ENCODE measurements around the gene KDF1.

The KDF1 gene

GRCh38 chr1:26972390-26972789, 12.1 kb upstream of the KDF1 start:
- TF ChIP-seq EZH2 (IDR thresholded peaks at IDR 0.05; ENCODE audit: borderline replicate concordance, low read length), result no peak
- TF ChIP-seq CTCF (IDR thresholded peaks at IDR 0.05; ENCODE audit: low read length), result no peak
- no peak overlapping the region for H3K9ac ChIP-seq (ENCODE audit: low read length)
- H3K79me2 ChIP-seq (ENCODE audit: insufficient read depth, low read length), result no peaks in the 10 kb centered on the region
- H3K9me2 ChIP-seq (ENCODE audit: low read depth, low read length), result no peaks in the 10 kb centered on the region
- H3F3A ChIP-seq (ENCODE audit: insufficient read depth, low read length), result no peaks in the 10 kb centered on the region
- no peak overlapping the region for H3K4me3 ChIP-seq (ENCODE audit: low read depth, low read length, poor library complexity, severe bottlenecking)
- no peaks in the 10 kb centered on the region for H4K20me1 ChIP-seq (ENCODE audit: insufficient read depth, low read length)
- no peaks in the 10 kb centered on the region for H3K36me3 ChIP-seq (ENCODE audit: insufficient read depth, low read length)
- H3K27ac ChIP-seq (ENCODE audit: low read depth, low read length, poor library complexity, severe bottlenecking), result no peak overlapping the region
- H2AFZ ChIP-seq (ENCODE audit: low read length), result no peak overlapping the region
- no peaks in the 10 kb centered on the region for H3K9me3 ChIP-seq (ENCODE audit: low read length)
- H3K27me3 ChIP-seq (ENCODE audit: insufficient read depth, low read length), result no peaks in the 10 kb centered on the region; the same call in 1 of the 2 replicates
- H3K4me2 ChIP-seq (ENCODE audit: low read length), result no peak overlapping the region
- H3K4me1 ChIP-seq (ENCODE audit: insufficient read depth, low read length, severe bottlenecking), result no peaks in the 10 kb centered on the region

GRCh38 chr1:26971590-26971989, 11.3 kb upstream of the KDF1 start:
- H2AFZ ChIP-seq (ENCODE audit: low read length), result no peak overlapping the region
- no peaks in the 10 kb centered on the region for H3K36me3 ChIP-seq (ENCODE audit: insufficient read depth, low read length)
- no peak overlapping the region for H3K4me2 ChIP-seq (ENCODE audit: low read length)
- no peaks in the 10 kb centered on the region for H3K79me2 ChIP-seq (ENCODE audit: insufficient read depth, low read length)
- no peaks in the 10 kb centered on the region; the same call in 1 of the 2 replicates for H3K27me3 ChIP-seq (ENCODE audit: insufficient read depth, low read length)
- no peak overlapping the region for H3K4me3 ChIP-seq (ENCODE audit: low read depth, low read length, poor library complexity, severe bottlenecking)
- no peaks in the 10 kb centered on the region for H4K20me1 ChIP-seq (ENCODE audit: insufficient read depth, low read length)
- no peak overlapping the region for H3K27ac ChIP-seq (ENCODE audit: low read depth, low read length, poor library complexity, severe bottlenecking)
- no peaks in the 10 kb centered on the region for H3K4me1 ChIP-seq (ENCODE audit: insufficient read depth, low read length, severe bottlenecking)
- no peaks in the 10 kb centered on the region for H3F3A ChIP-seq (ENCODE audit: insufficient read depth, low read length)
- TF ChIP-seq EZH2 (IDR thresholded peaks at IDR 0.05; ENCODE audit: borderline replicate concordance, low read length) (no peak), CTCF (IDR thresholded peaks at IDR 0.05; ENCODE audit: low read length) (no peak)
- H3K9ac ChIP-seq (ENCODE audit: low read length), result no peak overlapping the region
- no peaks in the 10 kb centered on the region for H3K9me2 ChIP-seq (ENCODE audit: low read depth, low read length)
- no peaks in the 10 kb centered on the region for H3K9me3 ChIP-seq (ENCODE audit: low read length)

DNA sequence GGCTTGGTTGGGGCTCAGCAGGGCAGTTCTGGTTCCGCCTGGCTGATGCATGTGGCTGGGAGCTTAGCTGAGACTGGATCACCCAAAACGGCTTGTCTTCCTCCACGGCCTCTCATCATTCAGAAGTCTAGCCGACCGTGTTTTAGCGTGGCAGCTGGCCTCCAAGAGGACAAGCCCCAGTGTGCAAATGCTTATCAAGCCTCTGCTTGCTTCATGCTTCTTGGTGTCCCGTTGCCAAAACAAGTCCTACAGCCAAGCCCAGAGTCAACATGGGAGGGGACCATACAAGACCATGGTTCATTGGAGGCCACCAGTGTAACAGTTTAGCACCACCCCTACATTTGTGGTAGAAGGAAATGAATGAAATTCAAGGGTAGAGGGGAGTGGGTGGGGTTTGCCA, 10.5 kb upstream of the KDF1 start:
- Histone ChIP-seq H3K9me2 (ENCODE audit: low read depth, low read length) (no peaks in the 10 kb centered on the region), H2AFZ (ENCODE audit: low read length) (no peak overlapping the region), H3K79me2 (ENCODE audit: insufficient read depth, low read length) (no peaks in the 10 kb centered on the region), H3K27ac (ENCODE audit: low read depth, low read length, poor library complexity, severe bottlenecking) (no peak overlapping the region), H3K9ac (ENCODE audit: low read length) (no peak overlapping the region), H3K27me3 (ENCODE audit: insufficient read depth, low read length) (no peaks in the 10 kb centered on the region; the same call in 1 of the 2 replicates), H3K9me3 (ENCODE audit: low read length) (no peaks in the 10 kb centered on the region), H3K4me1 (ENCODE audit: insufficient read depth, low read length, severe bottlenecking) (no peaks in the 10 kb centered on the region), H3F3A (ENCODE audit: insufficient read depth, low read length) (no peaks in the 10 kb centered on the region), H3K4me3 (ENCODE audit: low read depth, low read length, poor library complexity, severe bottlenecking) (no peak overlapping the region), H3K36me3 (ENCODE audit: insufficient read depth, low read length) (no peaks in the 10 kb centered on the region), H3K4me2 (ENCODE audit: low read length) (no peak overlapping the region), H4K20me1 (ENCODE audit: insufficient read depth, low read length) (no peaks in the 10 kb centered on the region)
- TF ChIP-seq EZH2 (IDR thresholded peaks at IDR 0.05; ENCODE audit: borderline replicate concordance, low read length) (no peak), CTCF (IDR thresholded peaks at IDR 0.05; ENCODE audit: low read length) (no peak)
